CD4-positive, alpha-beta T cell (primary cell): Measurements from ENCODE around the gene BORCS5. TPM values are rescaled to one million over a fixed set of nuclear protein-coding genes. Genes with fewer than 3 reads are reported as not detected.

Source experiments
- ATAC-seq: fragments of 200-7000 bp; cut with Tn5 transposase; one replicate; pipeline ENCODE4 v1.10.0; 2022; ENCODE audit warnings: mild to moderate bottlenecking; ENCODE audit not compliant: poor library complexity
- CTCF ChIA-PET: fragments of 350-600 bp; sonication (Branson Sonifier 250); formaldehyde crosslinking; loops from one replicate; lab custom pipeline; 2021; ENCODE audit warnings: antibody characterized with exemption, inconsistent platforms; lab: Charles Lee
- POLR2A ChIA-PET: fragments of 350-600 bp; sonication (Branson Sonifier 250); formaldehyde crosslinking; loops from one replicate; lab custom pipeline; 2021; ENCODE audit warnings: antibody characterized with exemption, inconsistent platforms; lab: Charles Lee
- DNase-seq, 14 experiments: peaks; one replicate each; pipeline ENCODE4 v3.0.0-alpha.2; 2013 to 2020; ENCODE audit warnings: mixed read lengths in 2 of 14
- H3K27ac ChIP-seq, 2 donors: one replicate each; pipeline versions ENCODE4 v1.5.1 to v1.7.0; 2013; ENCODE audit warnings: low read length in 2 of 2, low read depth in 1 of 2, mild to moderate bottlenecking in 1 of 2
- H3K27me3 ChIP-seq, 2 experiments: 1 replicate in 1 of 2; 2 replicates in 1 of 2; pipeline versions ENCODE4 v1.6.1 to v1.7.0; 2013; ENCODE audit warnings: low read length in 2 of 2, control low read depth in 1 of 2, mild to moderate bottlenecking in 1 of 2, moderate library complexity in 1 of 2; ENCODE audit not compliant: insufficient read depth in 2 of 2, control insufficient read depth in 1 of 2
- H3K36me3 ChIP-seq: one replicate; pipeline ENCODE4 v1.6.1; 2013; ENCODE audit warnings: low read length, control low read depth; ENCODE audit not compliant: insufficient read depth
- H3K4me1 ChIP-seq: one replicate; pipeline ENCODE4 v1.6.1; 2013; ENCODE audit warnings: low read length, control low read depth; ENCODE audit not compliant: insufficient read depth
- H3K4me3 ChIP-seq: one replicate; pipeline ENCODE4 v1.5.1; 2013; ENCODE audit warnings: mild to moderate bottlenecking, low read length, moderate library complexity
- H3K9me3 ChIP-seq, 2 experiments: 1 replicate in 1 of 2; 2 replicates in 1 of 2; pipeline versions ENCODE4 v1.6.1 to v1.7.0; 2013; ENCODE audit warnings: low read length in 2 of 2, mild to moderate bottlenecking in 2 of 2, control low read depth in 1 of 2, moderate library complexity in 1 of 2; ENCODE audit not compliant: control insufficient read depth in 1 of 2, insufficient read depth in 1 of 2
- H3K27ac Mint-ChIP-seq: one replicate; pipeline ENCODE4 v1.8.0; 2020; ENCODE audit warnings: mixed read lengths
- H3K27me3 Mint-ChIP-seq: one replicate; pipeline ENCODE4 v1.8.0; 2021; ENCODE audit warnings: mixed read lengths
- H3K36me3 Mint-ChIP-seq: one replicate; pipeline ENCODE4 v1.8.0; 2021; ENCODE audit warnings: low read depth, mixed read lengths
- H3K4me1 Mint-ChIP-seq: one replicate; pipeline ENCODE4 v1.8.0; 2021; ENCODE audit warnings: low read depth, mixed read lengths
- H3K4me3 Mint-ChIP-seq: one replicate; pipeline ENCODE4 v1.8.0; 2020; ENCODE audit warnings: mild to moderate bottlenecking, mixed read lengths
- H3K9me3 Mint-ChIP-seq: one replicate; pipeline ENCODE4 v1.8.0; 2020; ENCODE audit warnings: mixed read lengths
- intact Hi-C, 2 experiments: fragments of 100-400 bp; cut with DNase I in 1 of 2; cut with micrococcal nuclease in 1 of 2; formaldehyde crosslinking; loops; one replicate each; pipeline versions ENCODE4 v1.15.1 to v1.9.0; 2023 to 2025; cut with DNase I, micrococcal nuclease
- total RNA-seq, 174 experiments: library from RNA in 2 of 174; stranded (reverse) in 2 of 174; gene quantifications; one replicate each; pipeline ENCODE4 v1.2.3 and lab custom pipeline; 2021 to 2026
- TF ChIP-seq, protein P1 (sequence below): fragments of 200-600 bp; IDR thresholded peaks from one replicate; pipeline ENCODE4 v1.8.0; 2022; ENCODE audit warnings: antibody characterized with exemption, mild to moderate bottlenecking

The BORCS5 gene
- total RNA-seq, 2 experiments from 2014 or later = 36.4 to 39.3 TPM

GRCh38 chr12:12450043-12450471 lies 93.2 kb downstream of the BORCS5 start:
- ATAC-seq = no peak
- no peak overlapping the region for H3K4me3 Mint-ChIP-seq

DNA sequence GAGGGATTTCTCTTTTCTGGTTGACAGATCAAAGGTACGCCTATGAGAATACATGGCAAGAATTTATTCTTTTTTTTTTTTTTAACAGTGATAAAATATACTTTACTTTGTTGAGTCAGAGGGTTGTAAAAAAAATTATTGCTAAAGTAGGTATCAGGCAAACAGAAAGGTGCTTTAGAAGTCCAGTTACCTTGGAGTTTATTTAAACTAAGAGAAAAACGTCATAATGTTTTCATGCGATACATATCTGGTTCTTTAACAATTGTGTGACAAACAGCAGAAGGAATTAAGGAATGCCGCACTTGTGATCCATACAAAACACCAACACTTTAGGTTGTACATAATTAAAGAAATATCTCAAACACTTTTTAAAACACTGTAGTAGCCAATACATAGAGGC lies 94.2 kb downstream of the BORCS5 start:
- H3K4me3 Mint-ChIP-seq = no peak overlapping the region
- H3K4me1 ChIP-seq = peaks cover 8% of the 10 kb centered on the region
- no peaks in the 10 kb centered on the region for H3K27me3 ChIP-seq
- peaks cover 22% of the 10 kb centered on the region for H3K36me3 Mint-ChIP-seq
- no peak overlapping the region for H3K27ac Mint-ChIP-seq
- TF ChIP-seq, protein P1, sequence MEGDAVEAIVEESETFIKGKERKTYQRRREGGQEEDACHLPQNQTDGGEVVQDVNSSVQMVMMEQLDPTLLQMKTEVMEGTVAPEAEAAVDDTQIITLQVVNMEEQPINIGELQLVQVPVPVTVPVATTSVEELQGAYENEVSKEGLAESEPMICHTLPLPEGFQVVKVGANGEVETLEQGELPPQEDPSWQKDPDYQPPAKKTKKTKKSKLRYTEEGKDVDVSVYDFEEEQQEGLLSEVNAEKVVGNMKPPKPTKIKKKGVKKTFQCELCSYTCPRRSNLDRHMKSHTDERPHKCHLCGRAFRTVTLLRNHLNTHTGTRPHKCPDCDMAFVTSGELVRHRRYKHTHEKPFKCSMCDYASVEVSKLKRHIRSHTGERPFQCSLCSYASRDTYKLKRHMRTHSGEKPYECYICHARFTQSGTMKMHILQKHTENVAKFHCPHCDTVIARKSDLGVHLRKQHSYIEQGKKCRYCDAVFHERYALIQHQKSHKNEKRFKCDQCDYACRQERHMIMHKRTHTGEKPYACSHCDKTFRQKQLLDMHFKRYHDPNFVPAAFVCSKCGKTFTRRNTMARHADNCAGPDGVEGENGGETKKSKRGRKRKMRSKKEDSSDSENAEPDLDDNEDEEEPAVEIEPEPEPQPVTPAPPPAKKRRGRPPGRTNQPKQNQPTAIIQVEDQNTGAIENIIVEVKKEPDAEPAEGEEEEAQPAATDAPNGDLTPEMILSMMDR = no peak
- ATAC-seq (no peak), DNase-seq (no peak)
- no peak overlapping the region for H3K27ac ChIP-seq
- POLR2A ChIA-PET = interaction anchor here (0.5 to 1.2 kb wide), 4 partner anchors 9 to 28 kb away, joined by 3 to 5 read pairs (median 4); no protein-coding TSS in a partner anchor
- CTCF ChIA-PET = interaction anchor here (0.8 kb wide), 1 partner anchor 15 kb away, joined by 4 read pairs; no protein-coding TSS in a partner anchor
- H3K9me3 Mint-ChIP-seq = no peaks in the 10 kb centered on the region
- H3K4me3 ChIP-seq = no peak overlapping the region
- H3K4me1 Mint-ChIP-seq = peaks cover 29% of the 10 kb centered on the region
- no peaks in the 10 kb centered on the region for H3K9me3 ChIP-seq
- H3K36me3 ChIP-seq = no peaks in the 10 kb centered on the region
- intact Hi-C loops = no loop called here
- no peaks in the 10 kb centered on the region for H3K27me3 Mint-ChIP-seq

More at GRCh38 chr12:12450043-12450471, 93.2 kb downstream of the BORCS5 start:
- Histone ChIP-seq H3K27ac (no peak overlapping the region), H3K4me3 (no peak overlapping the region), H3K9me3 (no peaks in the 10 kb centered on the region), H3K27me3 (no peaks in the 10 kb centered on the region), H3K4me1 (peaks cover 12% of the 10 kb centered on the region), H3K36me3 (no peaks in the 10 kb centered on the region)
- DNase-seq = no peak
- CTCF ChIA-PET = no interaction called here
- H3K9me3 Mint-ChIP-seq = no peaks in the 10 kb centered on the region
- peaks cover 28% of the 10 kb centered on the region for H3K4me1 Mint-ChIP-seq
- POLR2A ChIA-PET = interaction anchor here (1.2 kb wide), 1 partner anchor 8 kb away, joined by 4 read pairs; no protein-coding TSS in a partner anchor
- H3K36me3 Mint-ChIP-seq = peaks cover 22% of the 10 kb centered on the region
- no peak overlapping the region for H3K27ac Mint-ChIP-seq
- TF ChIP-seq, protein P1 = no peak
- H3K27me3 Mint-ChIP-seq = no peaks in the 10 kb centered on the region
- intact Hi-C loops = no loop called here

DNA sequence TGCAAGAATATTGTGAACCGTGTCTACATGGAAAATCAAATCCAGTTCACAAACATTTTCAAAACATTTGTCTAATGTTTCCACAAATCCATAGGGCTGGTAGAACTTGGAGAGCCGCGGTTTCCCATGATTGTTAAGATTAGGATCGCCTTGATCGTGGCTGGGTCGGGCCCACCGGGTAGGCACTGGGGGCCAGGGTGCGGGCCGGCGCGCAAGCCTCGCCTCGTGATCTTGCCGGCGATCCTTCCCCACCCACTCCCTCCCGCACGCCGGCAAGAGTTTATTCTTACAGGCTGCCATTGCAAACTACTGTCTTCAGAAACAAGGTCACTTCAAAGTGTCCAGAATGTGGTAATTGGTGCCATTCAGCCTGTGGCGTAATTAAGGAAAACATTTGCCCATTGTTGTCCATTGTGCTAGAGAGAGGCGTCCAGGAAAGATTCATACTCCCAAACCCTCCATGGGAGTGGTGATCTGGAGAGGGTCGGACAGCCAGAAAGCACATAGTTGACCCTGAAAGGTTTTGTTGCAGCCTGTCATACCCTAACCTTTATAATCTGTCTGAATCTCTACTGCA lies 95.5 kb downstream of the BORCS5 start:
- Histone ChIP-seq H3K36me3 (no peaks in the 10 kb centered on the region), H3K27me3 (no peaks in the 10 kb centered on the region), H3K4me1 (peaks cover 5% of the 10 kb centered on the region), H3K4me3 (no peak overlapping the region), H3K9me3 (no peaks in the 10 kb centered on the region), H3K27ac (no peak overlapping the region)
- peaks cover 26% of the 10 kb centered on the region for H3K4me1 Mint-ChIP-seq
- no peaks in the 10 kb centered on the region for H3K27me3 Mint-ChIP-seq
- ATAC-seq = no peak
- H3K4me3 Mint-ChIP-seq = no peak overlapping the region
- peaks cover 17% of the 10 kb centered on the region for H3K36me3 Mint-ChIP-seq
- no peaks in the 10 kb centered on the region for H3K9me3 Mint-ChIP-seq
- no peak for DNase-seq
- ChIA-PET CTCF (no interaction called here), POLR2A (interaction anchor here (1.0 kb wide), 1 partner anchor 10 kb away, joined by 5 read pairs; no protein-coding TSS in a partner anchor)
- TF ChIP-seq, protein P1 = no peak
- no peak overlapping the region for H3K27ac Mint-ChIP-seq
- intact Hi-C loops = no loop called here
